Adrenal gland (tissue), 5 donors: Measurements from ENCODE around the gene NUP133.

Source experiments
- CTCF ChIP-seq, 6 experiments: fragments of 450-650 bp in 4 of 6; fragments of 200-600 bp in 2 of 6; sonication (generic) in 1 of 6; IDR thresholded peaks; 1 replicate in 5 of 6; 2 replicates in 1 of 6; pipeline versions ENCODE4 v1.5.1 to v1.8.0; 2016 to 2021; ENCODE audit warnings: antibody characterized with exemption in 6 of 6, mild to moderate bottlenecking in 2 of 6, moderate library complexity in 1 of 6
- POLR2A ChIP-seq, 2 donors: fragments of 450-650 bp; IDR thresholded peaks; one replicate each; pipeline ENCODE4 v1.6.1; 2017; ENCODE audit warnings: antibody characterized with exemption in 2 of 2, mild to moderate bottlenecking in 2 of 2, moderate library complexity in 1 of 2
- donor health status: DM: no; HTN: no; CAD: no.

- no peak for TF ChIP-seq CTCF (IDR thresholded peaks at IDR 0.05)
- TF ChIP-seq POLR2A (IDR thresholded peaks at IDR 0.05) = no peak
Observed at GRCh38 chr1:229474509-229474908, 33.6 kb downstream of the NUP133 start.
